NCI-H460 (cell line): ENCODE measurements around the gene GSTM1. TPM values are rescaled to one million over a fixed set of nuclear protein-coding genes. Genes with fewer than 3 reads are reported as not detected.
A peak's percentile ranks its signal among the peaks of the same experiment; 100 is the strongest.
"Not testable (repeated sequence)": the region's sequence is repeated elsewhere in the genome, so short reads cannot be mapped to it uniquely, and the experiment has no call there.

ENCODE experiments used
- DNase-seq: peaks from one replicate; pipeline ENCODE4 v3.0.0-alpha.2; 2016; ENCODE audit warnings: low read depth; ENCODE audit errors: extremely low read depth
- total RNA-seq: library from RNA; depleted of rRNA; stranded (reverse); fragments of >200 nt; shearing (Covaris generic); gene quantifications from 2 replicates; pipeline ENCODE4 v1.2.3, GENCODE V29; 2014

Gene GSTM1
- total RNA-seq, 1 experiment from 2014 or later: 68.9 TPM

DNA sequence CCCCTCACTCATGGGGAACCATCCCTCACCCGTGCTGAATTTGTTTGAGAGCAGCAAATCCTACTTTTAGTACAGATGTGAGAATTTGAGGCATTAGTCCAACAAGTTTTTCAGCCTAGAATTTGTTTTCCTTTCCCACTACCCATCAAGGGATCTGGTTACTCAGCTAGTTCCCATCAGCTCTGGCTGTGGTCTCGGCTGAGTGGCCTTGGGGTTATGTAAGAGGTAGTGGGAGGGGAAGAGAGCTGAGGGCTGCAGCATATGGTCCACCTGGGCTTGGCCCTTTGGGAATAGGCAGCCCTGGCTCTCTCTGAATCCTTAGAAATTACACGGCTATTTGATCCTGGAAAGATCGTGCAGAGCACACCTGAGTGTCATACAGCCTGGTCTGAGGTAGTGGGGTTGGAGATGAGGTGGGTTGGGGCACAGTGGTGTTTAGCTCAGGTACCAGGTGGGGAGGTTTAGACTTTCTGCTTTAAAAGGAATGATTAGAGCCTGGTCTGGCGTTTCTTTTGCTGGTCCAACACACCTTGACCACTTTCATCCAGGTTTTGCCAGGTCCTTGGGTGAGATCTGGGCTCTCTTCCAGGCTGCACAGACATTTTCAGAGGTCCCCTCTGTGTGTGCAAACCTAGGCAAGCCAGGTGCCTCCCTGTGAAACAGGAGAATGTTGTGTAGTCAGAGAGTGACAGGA is 27.5 kb upstream of the GSTM1 start:
- no peak for DNase-seq

DNA sequence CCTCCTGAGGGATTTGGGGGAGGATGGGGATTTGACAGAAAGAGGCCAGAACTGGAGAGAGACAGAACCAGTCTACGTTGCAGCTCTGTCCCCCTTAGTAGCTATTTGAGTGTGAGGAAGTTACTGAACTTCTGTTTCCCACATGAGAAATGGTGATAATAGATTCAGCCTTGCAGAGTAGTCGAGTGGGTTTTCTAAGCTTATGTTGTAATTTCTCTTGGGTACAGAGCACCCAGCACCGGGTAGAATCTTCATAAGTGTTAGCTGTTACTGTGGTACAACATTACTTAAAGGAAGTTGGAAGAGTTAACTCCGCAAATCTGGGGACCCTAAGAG is 27.0 kb upstream of the GSTM1 start:
- DNase-seq: not testable (repeated sequence)

DNA sequence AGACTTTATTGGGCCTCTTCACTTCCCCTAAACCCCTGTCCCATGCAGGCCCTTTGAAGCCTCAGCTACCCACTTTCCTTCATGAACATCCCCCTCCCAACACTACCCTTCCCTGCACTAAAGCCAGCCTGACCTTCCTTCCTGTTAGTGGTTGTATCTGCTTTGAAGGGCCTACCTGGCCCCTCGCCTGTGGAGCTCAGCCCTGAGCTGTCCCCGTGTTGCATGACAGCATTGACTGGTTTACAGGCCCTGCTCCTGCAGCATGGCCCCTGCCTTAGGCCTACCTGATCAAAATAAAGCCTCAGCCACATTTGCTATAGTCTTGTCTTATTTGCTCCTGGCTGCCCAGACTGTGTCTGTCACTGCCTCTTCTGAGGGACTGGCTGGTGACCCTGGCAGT is 26.2 kb upstream of the GSTM1 start:
- DNase-seq: no peak

GRCh38 chr1:109664671-109665070 is 22.9 kb upstream of the GSTM1 start:
- no peak for DNase-seq

DNA sequence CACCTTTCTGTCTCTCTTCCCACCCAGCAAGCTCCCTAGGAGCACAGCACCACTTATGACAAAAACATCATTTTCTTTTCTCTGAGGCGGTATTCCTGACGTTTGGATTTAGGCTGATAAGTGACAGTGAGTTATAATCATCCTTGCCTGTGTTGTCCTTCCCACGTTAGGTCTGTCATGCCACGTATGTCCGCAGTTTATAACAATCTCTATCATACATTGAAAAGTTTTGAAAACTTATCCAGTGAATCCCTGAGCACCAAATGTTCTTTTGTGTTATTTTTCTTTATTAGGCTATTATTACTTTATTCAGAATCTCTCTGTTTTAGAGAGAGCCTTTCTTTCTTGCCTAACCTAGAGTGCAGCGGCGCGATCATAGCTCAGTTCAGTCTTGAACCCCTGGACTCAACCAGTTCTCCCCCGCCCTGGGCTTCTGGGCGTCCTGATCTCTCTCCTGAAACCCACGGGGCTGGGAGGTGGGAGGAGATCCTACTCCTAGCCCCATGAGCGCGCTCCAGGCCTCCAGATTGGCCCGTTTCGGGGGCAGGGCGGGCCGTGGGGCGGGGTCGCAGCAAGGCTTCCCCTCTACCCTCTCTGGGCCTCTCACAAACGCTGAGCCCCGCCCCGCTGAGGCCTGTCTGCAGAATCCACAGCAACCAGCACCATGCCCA is 20.0 kb upstream of the GSTM1 start, which contains the start of gene GSTM2:
TSS of gene GSTM2 (plus strand) at position 606 of the 671 bp plus-strand sequence. CDS start at position 665, 59 bp downstream.
- DNase-seq: peak; percentile 65

GRCh38 chr1:109668123-109668775 is 19.4 kb upstream of the GSTM1 start:
- no peak for DNase-seq

DNA sequence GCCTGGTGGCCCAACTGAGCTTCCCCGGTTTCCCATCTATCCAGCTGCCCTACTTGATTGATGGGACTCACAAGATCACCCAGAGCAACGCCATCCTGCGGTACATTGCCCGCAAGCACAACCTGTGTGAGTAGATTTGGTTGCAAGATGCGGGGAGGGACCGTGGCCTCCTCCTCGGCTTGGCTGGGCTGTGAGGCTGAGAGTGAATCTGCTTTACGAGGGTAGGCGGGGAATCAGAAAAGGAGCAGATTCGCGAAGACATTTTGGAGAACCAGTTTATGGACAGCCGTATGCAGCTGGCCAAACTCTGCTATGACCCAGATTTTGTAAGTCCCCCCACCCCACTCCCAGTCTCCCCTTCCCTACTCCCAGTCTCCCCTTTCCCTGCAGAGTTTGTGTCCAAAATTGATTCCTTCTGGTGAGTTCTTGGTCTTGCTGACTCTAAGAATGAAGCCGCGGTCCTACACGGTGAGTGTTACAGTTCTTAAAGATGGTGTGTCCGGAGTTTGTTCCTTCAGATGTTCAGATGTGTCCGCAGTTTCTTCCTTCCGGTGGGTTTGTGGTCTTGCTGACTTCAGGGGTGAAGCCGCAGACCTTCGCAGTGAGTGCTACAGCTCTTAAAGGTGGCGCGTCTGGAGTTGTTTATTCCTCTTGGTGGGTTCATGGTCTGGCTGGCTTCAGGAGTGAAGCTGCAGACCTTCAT is 18.2 kb upstream of the GSTM1 start:
- no peak for DNase-seq

DNA sequence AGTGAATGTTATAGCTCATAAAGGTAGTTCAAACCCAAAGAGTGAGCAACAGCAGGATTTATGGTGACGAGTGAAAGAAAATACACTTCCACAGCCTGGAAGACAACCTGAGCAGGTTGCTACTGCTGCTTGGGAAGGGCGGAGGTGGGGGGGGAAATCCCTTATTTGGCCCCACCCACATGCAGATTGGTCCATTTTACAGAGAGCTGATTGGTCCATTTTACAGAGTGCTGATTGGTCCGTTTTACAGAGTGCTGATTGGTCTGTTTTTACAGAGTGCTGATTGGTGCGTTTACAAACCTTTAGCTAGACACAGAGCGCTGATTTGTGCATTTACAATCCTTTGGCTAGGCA is 17.7 kb upstream of the GSTM1 start:
- not testable (repeated sequence) for DNase-seq

DNA sequence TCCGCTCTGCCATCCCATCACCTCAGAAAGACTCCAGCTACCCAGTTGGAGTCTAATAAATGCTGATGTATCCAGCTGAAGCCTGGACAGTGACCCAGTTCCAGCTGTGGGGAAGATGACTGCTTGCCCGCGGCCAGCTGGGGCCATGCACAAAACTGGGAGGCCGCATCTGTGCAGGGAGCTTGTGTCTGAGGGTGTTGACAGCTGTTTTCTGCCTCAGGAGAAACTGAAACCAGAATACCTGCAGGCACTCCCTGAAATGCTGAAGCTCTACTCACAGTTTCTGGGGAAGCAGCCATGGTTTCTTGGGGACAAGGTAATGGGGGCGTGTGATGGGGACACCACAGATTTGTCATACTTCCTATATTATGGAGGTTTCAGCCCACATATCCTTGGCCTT is 16.6 kb upstream of the GSTM1 start:
- no peak for DNase-seq

GRCh38 chr1:109673861-109674260 is 13.8 kb upstream of the GSTM1 start:
- not testable (repeated sequence) for DNase-seq

DNA sequence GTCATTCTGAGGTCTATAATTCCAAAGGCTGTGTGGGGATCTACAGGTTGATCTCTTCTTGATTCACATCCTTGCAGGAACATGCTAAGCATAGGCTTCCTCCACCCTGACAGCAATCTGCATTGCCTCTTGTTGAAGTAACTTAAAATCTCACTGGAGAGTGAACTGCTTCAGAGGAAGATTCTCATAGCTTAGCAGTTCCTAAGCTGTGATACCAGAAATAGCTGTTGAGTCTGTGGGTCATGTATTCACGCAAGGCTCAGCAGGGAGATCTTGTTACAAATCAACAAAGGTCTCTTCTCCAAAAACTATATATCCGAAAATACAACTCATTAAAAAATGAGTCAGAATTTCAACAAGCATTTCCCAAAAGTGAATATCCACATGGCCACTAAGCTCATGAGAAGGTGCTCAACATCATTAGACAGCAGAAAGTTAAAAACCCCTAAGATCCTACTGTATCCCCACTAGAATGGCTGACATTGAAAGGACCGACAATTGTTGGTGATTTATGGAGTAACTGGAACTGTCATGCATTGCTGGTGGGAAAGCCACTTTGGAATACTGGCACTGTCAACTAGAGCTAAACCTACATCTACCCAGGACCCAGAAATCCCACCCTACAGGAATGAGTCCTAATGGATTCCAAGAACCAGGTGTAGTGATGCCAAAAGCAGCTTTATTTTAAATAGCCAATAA is 10.8 kb upstream of the GSTM1 start:
- not testable (repeated sequence) for DNase-seq

DNA sequence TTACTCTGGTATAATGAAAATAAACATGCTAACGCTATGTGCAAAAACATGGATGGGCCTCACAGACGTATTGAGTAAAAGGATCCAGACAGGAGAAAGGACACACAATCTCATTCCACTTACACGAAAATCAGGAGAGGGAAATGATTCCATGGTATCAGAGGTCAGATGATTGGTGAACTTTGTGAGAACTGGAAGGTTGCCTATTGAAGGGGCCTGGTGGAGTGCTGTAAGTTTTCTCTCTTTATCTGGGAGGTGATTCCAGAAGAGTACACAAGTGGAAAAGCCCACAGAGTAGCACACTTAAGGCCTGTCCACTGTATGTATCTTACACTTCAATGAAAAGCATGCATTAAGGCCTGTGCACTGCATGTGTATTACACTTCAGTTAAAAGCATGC is 10.2 kb upstream of the GSTM1 start:
- no peak for DNase-seq

DNA sequence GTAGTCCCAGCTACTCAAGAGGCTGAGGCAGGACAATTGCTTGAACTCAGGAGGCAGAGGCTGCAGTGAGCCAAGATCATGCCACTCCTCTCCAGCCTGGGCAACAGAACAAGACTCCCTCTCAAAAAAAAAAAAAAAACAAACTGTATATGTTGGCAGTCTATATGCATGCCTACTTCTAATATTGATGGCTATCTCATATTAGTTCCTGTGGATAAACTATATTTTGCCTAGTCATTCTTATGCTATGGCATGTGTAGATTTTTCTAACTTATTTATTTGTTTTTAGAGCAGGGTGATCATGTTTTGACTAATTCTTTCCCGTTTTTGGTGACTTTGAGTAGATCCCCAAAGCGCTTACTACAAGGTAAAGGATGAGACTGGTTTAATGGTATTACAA is 9.0 kb upstream of the GSTM1 start:
- not testable (repeated sequence) for DNase-seq

GRCh38 chr1:109684777-109685176 is 2.8 kb upstream of the GSTM1 start:
- not testable (repeated sequence) for DNase-seq

DNA sequence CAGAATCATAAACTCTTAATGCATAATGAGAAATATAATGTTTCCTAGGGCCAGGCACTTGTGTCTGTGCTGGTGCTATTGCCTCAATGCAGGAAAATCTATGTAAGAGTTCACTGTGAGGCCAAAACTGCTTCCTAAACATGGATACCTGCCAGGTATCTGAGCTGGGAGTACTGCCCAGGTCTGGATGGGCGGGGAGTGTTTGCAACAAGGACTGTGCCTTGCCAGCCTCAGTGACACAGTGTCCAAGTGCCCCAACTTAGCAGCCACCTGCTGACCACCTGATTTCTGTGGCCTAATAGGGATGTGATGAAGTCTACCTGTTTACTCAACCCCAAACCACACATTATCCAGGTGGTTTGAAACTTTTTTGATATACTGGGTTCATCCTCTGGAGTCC is 2.2 kb upstream of the GSTM1 start:
- DNase-seq: not testable (repeated sequence)

- DNase-seq: not testable (repeated sequence)
These were observed 1.7 kb upstream of the GSTM1 start for GRCh38 chr1:109685890-109686289.

GRCh38 chr1:109687109-109687508 is 508 bp upstream of the GSTM1 start:
- DNase-seq: not testable (repeated sequence)

DNA sequence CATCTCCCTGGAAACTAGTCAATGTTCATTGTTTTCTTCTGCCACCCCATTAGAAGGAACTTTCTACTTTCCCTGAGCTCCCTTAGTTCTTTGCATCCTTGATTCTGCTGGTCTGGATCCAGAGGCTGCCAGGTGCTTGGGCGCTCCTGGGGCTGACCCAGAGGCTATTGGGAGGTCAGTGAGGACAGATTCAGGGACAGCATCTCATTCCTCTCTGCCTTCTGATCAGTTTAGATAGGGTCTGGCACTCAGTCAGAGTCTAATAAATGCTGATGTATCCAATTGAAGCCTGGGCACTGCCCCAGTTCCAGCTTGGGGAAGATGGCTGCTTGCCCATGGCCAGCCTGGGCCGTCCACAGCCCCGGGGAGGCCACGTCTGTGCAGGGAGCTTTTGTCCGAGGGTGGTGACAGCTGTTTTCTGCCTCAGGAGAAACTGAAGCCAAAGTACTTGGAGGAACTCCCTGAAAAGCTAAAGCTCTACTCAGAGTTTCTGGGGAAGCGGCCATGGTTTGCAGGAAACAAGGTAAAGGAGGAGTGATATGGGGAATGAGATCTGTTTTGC is 2.3 kb downstream of the GSTM1 start:
- DNase-seq: no peak

- no peak for DNase-seq
These were observed 4.1 kb downstream of the GSTM1 start for GRCh38 chr1:109691759-109692158.

DNA sequence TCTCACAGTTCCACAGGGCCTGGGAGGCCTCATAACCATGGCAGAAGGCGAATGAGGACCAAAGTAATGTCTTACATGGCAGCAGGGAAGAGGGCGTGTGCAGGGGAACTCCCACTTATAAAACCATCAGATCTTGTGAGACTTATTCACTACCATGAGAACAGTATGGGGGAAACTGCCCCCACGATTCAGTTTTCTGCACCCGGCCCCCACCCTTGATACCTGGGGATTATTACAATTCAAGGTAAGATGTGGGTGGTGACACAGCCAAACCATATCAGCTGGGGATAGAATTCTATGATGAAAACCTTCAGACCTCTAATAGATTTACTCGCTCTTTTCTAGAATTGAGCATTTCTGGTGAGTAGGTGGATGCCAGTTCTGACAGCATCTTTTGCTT is 6.8 kb downstream of the GSTM1 start:
- DNase-seq: not testable (repeated sequence)
